Left cardiac atrium (tissue), 4 donors: ENCODE results near the gene ENDOD1. TPM values are rescaled to one million over a fixed set of nuclear protein-coding genes. Genes with fewer than 3 reads are reported as not detected.
"Not testable (repeated sequence)": the region's sequence is repeated elsewhere in the genome, so short reads cannot be mapped to it uniquely, and the experiment has no call there.

Experiments used
- ATAC-seq, 2 donors: fragments of 200-7000 bp; cut with Tn5 transposase; one replicate each; pipeline ENCODE4 v1.9.1; 2020; ENCODE audit warnings: mild to moderate bottlenecking in 2 of 2, moderate library complexity in 2 of 2
- DNase-seq: peaks from one replicate; pipeline ENCODE4 v3.0.0-alpha.2; 2020
- intact Hi-C, 2 donors: fragments of 100-400 bp; cut with DNase I; formaldehyde crosslinking; loops; one replicate each; pipeline versions ENCODE4 v1.14.1 to v1.15.1; 2022 to 2023
- total RNA-seq, 2 donors: library from RNA; stranded (reverse); fragmentation: NEBNext Ultra II Directional; extraction: Animal tissue kit (Norgen Biotek cat#: 25700); gene quantifications; one replicate each; pipeline ENCODE4 v1.2.1, GENCODE V29; 2021
- donor health status: DM: no; HTN: yes; CAD: no.
- donor health status: DM: no; HTN: yes; CAD: no; lungs with severe emphysema.
- donor health status: DM: yes; HTN: yes; CAD: no.
- donor health status: Dilated cardiomyopathy.

Gene ENDOD1
- total RNA-seq, 2 donors from 2014 or later: 13.4 to 19.8 TPM

DNA sequence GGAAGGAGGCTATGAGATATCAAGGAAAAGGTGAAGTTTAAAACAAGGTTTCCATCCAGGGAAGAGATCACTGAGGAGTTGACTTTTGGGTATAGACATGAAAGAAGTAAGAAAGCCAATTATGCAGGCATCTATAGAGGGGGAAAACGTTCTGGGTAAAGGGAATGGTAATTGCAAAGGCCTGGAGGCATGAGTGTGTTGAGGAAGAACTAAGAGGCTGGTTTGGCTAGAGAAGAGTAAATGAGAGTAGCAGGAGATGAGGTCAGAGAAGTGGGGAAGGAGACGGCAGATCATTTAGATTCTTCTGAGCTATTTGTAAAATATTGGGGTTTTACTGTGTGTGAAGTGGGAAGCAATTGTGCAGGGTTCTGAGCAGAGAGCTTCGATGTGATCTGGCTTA, 7.6 kb downstream of the ENDOD1 start:
- DNase-seq (no peak), ATAC-seq (no peak)
- intact Hi-C loops: loop anchor here in 1 of 2 donors (10.0 kb wide), 1 partner anchor 48 kb away; no protein-coding TSS in a partner anchor

GRCh38 chr11:95098826-95099225, 9.2 kb downstream of the ENDOD1 start:
- ATAC-seq (no peak), DNase-seq (no peak)
- intact Hi-C loops: loop anchor here in 1 of 2 donors (10.0 kb wide), 1 partner anchor 46 kb away; no protein-coding TSS in a partner anchor

DNA sequence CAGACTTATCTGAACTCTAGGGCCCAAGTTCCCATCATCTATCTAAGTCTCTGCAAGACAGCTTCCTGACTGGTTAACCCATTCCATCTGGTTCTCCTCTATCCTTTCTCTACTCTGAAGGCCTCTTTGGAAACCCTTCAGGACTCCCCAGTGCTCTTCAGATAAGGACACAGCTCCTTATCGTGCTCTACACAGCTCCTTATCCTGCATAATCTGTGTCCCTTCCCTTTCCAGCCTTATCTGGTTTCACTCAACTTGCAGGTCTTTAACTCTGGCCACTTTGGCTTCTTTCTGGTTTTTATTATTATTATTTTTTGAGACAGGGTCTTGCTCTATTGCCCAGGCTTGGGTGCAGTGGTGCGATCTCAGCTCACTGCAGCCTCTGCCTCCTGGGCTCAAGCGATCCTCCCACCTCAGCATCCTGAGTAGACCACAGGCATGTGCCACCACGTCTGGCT, 10.6 kb downstream of the ENDOD1 start:
- ATAC-seq (no peak), DNase-seq (no peak)
- intact Hi-C loops: no loop called here

- DNase-seq: no peak
- intact Hi-C loops: no loop called here
- no peak for ATAC-seq
These were observed 11.3 kb downstream of the ENDOD1 start for GRCh38 chr11:95100856-95101507.

- intact Hi-C loops: no loop called here
- no peak for DNase-seq
- no peak for ATAC-seq
These were observed 12.3 kb downstream of the ENDOD1 start for GRCh38 chr11:95101935-95102334.

DNA sequence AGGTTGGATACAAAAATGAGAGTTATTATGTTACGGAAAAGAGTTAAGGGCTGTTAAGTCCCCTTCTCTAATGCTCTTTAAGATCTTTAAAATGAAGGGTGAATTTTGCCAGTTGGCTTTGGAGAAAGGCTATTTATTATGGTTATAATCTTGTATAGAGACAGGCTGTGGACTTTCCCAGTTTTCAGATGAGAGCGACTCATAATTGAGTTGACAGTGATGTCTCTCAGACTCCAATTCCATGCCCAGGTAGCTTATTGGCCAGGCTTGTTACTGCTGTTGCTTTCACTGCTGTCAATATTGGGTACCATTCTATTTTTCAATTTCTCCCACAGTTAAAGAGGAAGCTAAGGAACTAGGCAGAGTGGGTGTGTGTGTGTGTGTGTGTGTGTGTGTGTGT, 13.1 kb downstream of the ENDOD1 start:
- intact Hi-C loops: no loop called here
- DNase-seq (no peak), ATAC-seq (no peak)

DNA sequence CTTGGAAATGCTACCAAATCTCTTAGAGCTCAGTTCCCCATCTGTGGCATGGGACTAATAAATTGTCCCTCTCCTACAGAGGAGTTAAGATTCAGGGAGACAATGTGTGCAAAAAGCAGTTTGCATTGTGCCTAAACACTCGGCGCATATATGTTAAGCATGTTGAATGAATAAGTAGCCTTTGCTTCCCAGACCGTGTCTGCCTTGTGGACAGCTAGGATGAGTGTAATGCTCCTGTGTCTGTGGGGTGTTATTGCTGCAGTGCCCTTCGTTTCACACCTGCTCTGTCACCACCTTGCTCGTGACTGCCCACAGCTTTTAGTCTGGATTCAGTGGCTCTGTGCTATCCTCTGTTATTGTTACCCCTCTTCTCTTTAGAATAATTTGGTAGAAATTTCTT, 14.1 kb downstream of the ENDOD1 start:
- DNase-seq: no peak
- intact Hi-C loops: no loop called here
- ATAC-seq: no peak

DNA sequence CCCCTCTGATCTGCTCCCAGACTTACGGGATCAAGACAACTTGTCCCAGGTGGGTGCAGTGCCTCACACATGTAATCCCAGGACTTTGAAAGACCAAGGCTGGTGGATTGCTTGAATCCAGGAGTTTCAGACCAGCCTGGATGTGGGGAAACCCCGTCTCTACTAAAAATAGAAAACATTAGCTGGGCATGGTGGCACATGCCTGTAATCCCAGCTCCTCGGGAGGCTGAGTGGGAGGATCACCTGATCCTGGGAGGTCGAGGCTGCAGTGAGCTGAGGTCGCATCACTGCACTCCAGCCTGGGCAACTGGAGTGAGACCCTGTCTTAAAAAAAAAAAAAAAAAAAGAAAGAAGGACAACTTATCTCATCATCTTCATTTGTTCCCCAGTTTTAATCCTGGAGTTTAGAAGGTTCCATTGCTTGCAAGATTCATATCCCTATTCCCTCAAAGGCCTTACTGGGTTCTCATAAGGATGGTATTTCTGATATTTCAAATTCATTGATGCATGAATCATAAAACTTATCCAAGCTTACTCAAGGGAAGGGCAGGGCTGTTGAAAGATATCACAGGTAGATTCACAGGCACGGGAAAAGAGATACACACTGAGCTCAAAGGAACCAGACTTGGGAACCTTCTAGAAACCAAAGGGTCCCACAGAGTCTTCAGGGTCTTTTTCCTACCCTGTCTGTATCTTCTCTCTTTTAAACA, 14.6 kb downstream of the ENDOD1 start:
- no peak for DNase-seq
- ATAC-seq: no peak
- intact Hi-C loops: no loop called here

DNA sequence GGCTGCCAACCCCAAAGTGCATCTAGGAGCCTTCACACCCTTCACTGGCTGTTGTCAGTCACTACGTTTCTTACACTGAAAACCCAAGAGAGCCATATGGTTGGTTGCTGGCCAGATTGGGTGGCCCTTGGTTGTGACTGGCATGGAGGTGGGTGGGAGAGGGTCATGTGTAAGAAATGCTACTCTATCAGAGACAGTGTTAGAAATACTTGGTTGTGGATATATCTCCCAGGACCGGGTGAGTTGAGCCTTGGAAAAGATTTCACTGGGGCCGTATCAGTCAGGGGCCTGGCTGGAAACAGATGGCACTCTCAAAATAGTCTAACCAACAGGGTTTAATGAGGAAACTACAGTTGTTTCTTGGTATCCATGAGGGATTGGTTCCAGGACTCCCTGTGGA, 15.2 kb downstream of the ENDOD1 start:
- ATAC-seq (no peak), DNase-seq (no peak)
- intact Hi-C loops: no loop called here

DNA sequence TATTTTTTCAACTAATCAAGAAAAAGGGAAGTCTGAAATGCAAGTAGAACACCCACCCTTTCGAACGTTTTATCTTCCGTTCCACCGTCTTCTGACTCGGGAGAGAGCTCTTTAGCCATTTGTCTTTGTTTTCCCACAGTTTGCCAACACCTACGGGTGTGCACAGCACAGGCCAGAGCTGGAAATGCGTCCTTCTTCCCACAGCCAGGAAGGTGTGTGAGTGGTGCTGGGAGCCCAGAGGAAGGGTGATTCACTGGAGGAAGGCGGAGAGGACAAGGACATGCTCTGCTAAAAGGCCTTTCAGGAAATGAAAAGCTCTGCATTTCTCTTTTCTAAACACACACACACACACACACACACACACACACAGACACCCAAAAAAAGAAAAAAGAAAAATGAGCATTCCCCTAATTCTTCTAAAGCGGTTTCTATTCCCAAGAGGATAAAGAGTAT, 18.5 kb downstream of the ENDOD1 start:
- ATAC-seq: peak; percentile 65 to 92
- peak; percentile 74 for DNase-seq
- intact Hi-C loops: no loop called here

- peak; percentile 23 to 84 for ATAC-seq
- intact Hi-C loops: no loop called here
- no peak for DNase-seq
These were observed 19.3 kb downstream of the ENDOD1 start for GRCh38 chr11:95108671-95109551.

DNA sequence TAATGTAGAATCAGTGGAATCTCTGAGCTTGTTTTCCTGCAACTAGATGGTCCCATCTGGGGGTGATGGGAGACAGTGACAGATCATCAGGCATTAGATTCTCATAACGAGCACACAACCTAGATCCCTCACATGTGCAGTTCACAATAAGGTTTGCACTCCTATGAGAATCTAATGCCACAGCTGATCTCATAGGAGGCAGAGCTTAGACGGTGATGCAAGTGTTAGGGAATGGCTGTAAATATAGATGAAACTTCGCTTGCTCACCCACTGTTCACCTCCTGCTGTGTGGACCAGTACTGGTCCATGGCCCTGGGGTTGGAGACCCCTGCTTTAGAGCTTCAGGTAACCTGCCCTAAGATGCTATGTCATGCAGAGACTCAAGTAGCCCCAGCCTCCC, 21.8 kb downstream of the ENDOD1 start:
- intact Hi-C loops, ATAC-seq, DNase-seq: not testable (repeated sequence)

- intact Hi-C loops: no loop called here
- DNase-seq (no peak), ATAC-seq (no peak)
These were observed 22.4 kb downstream of the ENDOD1 start for GRCh38 chr11:95111923-95112540.

GRCh38 chr11:95115597-95115996, 26.0 kb downstream of the ENDOD1 start:
- intact Hi-C loops: no loop called here
- ATAC-seq (no peak), DNase-seq (no peak)

- intact Hi-C loops: no loop called here
- DNase-seq (no peak), ATAC-seq (no peak)
These were observed 29.9 kb downstream of the ENDOD1 start for GRCh38 chr11:95119361-95120060.

DNA sequence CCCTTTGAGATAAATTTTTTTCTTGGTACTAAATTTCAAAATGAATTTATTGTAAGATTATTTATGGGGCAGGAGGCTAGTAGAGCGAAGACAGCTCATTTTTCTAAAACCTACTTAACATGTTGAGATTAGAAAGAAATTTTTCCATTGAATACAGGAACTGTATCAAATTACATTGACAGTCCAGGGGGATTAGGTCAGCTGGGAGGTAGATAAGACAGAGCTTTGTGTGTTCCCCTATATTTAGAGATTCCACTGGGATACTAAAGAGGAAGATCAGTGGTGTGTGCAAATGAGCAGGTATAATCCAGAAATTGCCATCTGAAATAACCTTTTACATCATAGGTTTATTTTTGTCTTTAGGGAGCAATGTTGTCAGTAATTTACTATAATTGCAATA, 32.1 kb downstream of the ENDOD1 start:
- no peak for ATAC-seq
- intact Hi-C loops: no loop called here

DNA sequence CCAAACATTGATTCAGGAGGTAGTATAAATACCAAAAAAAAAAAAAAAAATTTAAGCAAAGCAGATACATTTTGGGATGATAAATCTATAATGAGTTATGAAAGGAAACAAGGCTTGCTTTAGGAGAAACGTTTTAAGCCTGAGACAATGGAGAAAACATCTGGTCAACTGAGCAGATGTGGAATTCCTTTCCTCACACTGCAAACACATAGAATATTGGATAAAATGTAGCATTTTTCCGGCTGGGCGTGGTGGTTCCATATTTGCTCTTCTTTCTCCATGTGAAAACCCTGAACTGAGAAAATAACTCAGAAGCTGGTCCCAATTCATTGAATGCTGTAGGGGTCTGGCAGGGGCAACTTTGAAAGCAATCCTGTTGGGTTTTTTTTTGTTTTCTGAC, 33.9 kb downstream of the ENDOD1 start:
- DNase-seq (no peak), ATAC-seq (no peak)
- intact Hi-C loops: no loop called here

More for the DNA sequence above, 32.1 kb downstream of the ENDOD1 start:
- no peak for DNase-seq

DNA sequence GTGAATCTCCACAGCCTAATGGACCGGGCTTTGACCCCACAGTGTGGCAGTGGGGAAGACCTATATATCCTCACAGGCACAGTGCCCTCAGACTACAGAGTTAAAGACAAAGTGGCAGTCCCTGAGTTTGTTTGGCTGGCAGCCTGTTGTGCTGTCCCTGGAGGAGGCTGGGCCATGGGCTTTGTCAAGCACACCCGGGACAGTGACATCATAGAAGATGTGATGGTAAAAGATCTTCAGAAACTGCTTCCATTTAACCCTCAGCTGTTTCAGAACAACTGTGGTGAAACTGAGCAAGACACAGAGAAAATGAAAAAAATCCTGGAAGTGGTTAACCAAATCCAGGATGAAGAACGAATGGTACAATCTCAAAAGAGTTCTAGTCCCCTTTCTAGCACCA, 39.0 kb downstream of the ENDOD1 start:
- intact Hi-C loops: no loop called here
- no peak for ATAC-seq
- DNase-seq: no peak

DNA sequence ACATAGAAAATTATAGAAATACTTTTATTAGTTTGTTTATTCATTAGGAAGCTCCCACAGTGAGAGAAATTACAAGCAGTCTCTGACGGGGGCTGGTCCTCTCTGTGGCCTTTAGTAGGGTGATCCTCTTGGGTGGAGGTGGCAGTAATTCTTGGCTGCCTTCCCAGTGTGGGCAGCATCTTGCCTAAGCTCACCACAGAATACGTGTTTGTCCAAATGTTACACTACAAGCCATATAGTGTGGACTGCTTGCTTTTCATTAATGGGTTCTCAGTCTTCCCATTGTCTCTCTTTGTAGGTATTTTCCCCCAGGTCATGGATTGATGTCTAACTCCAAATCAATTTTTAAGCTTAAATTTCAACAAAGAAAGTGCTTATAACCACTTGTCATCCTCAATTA, 43.3 kb downstream of the ENDOD1 start:
- no peak for ATAC-seq

More for the DNA sequence above, 43.3 kb downstream of the ENDOD1 start:
- intact Hi-C loops: no loop called here
- DNase-seq: no peak
